ENCODE data around the gene CD69.

DNA sequence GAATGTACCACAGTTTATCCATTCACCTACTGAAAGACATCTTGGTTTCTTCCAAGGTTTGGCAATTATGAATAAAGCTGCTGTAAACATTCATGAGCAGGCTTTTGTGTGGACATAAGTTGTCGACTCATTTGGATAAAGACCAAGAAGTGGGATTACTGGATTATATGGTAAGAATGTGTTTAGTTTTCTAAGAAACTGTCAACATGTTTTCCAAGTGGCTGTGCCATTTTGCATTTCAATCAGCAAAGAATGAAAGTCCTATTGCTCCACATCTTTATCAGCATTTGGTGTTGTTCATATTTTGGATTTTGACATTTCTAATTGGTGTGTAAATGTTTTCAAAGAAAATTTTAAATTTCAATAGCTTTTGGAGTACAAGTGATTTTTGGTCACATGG, 39.3 kb upstream of the CD69 start:
- TF ChIP-seq, protein P1, sequence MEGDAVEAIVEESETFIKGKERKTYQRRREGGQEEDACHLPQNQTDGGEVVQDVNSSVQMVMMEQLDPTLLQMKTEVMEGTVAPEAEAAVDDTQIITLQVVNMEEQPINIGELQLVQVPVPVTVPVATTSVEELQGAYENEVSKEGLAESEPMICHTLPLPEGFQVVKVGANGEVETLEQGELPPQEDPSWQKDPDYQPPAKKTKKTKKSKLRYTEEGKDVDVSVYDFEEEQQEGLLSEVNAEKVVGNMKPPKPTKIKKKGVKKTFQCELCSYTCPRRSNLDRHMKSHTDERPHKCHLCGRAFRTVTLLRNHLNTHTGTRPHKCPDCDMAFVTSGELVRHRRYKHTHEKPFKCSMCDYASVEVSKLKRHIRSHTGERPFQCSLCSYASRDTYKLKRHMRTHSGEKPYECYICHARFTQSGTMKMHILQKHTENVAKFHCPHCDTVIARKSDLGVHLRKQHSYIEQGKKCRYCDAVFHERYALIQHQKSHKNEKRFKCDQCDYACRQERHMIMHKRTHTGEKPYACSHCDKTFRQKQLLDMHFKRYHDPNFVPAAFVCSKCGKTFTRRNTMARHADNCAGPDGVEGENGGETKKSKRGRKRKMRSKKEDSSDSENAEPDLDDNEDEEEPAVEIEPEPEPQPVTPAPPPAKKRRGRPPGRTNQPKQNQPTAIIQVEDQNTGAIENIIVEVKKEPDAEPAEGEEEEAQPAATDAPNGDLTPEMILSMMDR (IDR thresholded peaks at IDR 0.05) = no peak
- TF ChIP-seq POLR2AphosphoS5 (IDR thresholded peaks at IDR 0.05) = no peak
